ENCODE data around the gene GYPA. TPM values are rescaled to one million over a fixed set of nuclear protein-coding genes. Genes with fewer than 3 reads are reported as not detected.

GYPA gene
- total and polyA plus RNA-seq, 2 experiments from 2014 or later: not detected

DNA sequence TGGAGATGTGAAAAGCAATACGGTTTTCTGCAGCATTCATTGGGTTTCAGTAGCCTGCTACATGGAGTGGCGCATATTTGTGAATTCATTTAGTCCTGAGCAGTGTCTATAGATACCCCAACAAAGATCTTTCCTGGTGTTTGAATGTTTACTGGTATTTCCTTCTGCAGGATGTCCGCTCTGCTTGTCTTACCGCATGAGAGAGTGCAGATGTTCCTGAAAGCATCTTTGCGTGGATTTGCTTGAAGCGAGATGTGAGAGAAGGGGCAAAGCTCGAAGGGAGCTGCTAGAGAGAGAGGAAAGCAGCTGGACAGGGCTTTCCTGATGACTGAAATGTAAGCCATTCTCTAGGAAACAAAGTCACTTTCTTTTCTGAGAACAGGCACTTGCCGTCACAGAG, 40.9 kb upstream of the GYPA start:
- Histone ChIP-seq H2AFZ (peak overlapping the region; percentile 9; the same call in 1 of the 2 replicates), H4K20me1 (replicated peaks; ENCODE audit: insufficient read depth) (no peaks in the 10 kb centered on the region), H3K4me2 (no peak overlapping the region), H3K36me3 (ENCODE audit: insufficient read depth) (no peaks in the 10 kb centered on the region), H3K27me3 (ENCODE audit: insufficient read depth) (no peaks in the 10 kb centered on the region), H3F3A (replicated peaks; ENCODE audit: low read depth) (no peaks in the 10 kb centered on the region), H3K27ac (ENCODE audit: low read depth) (no peak overlapping the region), H3K4me3 (no peak overlapping the region), H3K4me1 (ENCODE audit: insufficient read depth) (0 out of 2 replicates have a peak, but pooled peaks cover 10% of the 10 kb centered on the region), H3K9me2 (ENCODE audit: insufficient read depth) (0 out of 2 replicates have a peak, but pooled peaks cover 3% of the 10 kb centered on the region), H3K79me2 (replicated peaks; ENCODE audit: insufficient read depth) (no peaks in the 10 kb centered on the region)
- Mint-ChIP-seq H3K4me3 (no peak overlapping the region), H3K4me1 (peaks cover 14% of the 10 kb centered on the region), H3K9me3 (no peaks in the 10 kb centered on the region), H3K36me3 (ENCODE audit: low read depth) (no peaks in the 10 kb centered on the region), H3K27ac (no peak overlapping the region), H3K27me3 (ENCODE audit: insufficient read depth, low read depth, poor library complexity) (no peaks in the 10 kb centered on the region)
- ATAC-seq (no peak), DNase-seq (ENCODE audit: low spot score) (no peak)
- no peak for TF ChIP-seq ETS1 (IDR thresholded peaks at IDR 0.05)
- no peak for TF ChIP-seq NANOG (IDR thresholded peaks at IDR 0.05; ENCODE audit: borderline replicate concordance)

DNA sequence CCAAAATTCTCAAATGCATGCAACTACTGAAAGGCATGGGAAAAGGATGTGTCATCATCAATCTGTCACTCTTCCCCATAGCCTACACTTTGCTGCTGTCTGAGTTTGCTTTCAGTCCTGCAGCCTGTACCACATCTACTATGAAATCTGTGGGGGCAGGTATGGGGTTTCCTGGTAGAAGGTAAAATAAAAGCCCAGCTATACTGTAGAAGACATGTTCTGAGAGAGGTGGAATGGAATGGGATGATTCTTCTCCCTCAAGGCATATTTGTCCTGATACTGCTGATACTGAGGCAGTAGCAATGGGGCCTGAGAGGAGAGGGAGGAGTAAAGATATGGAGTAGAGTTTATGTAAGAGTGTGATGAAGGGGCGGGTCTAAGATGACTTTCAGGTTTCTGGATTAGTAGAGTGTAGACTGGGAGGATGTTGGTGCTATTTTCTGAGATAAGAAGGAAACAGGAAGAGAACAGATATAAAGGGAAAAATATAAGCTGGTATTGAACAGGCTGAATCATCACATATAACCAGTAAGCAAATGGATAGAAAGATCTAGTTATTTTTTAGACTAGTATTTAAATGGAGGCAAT, 38.7 kb upstream of the GYPA start:
- Histone ChIP-seq H3K4me2 (peak overlapping the region; percentile 40), H3K27me3 (ENCODE audit: insufficient read depth) (no peaks in the 10 kb centered on the region), H3K27ac (ENCODE audit: low read depth) (no peak overlapping the region), H3K79me2 (replicated peaks; ENCODE audit: insufficient read depth) (no peaks in the 10 kb centered on the region), H3F3A (replicated peaks; ENCODE audit: low read depth) (no peaks in the 10 kb centered on the region), H3K4me3 (no peak overlapping the region), H3K4me1 (ENCODE audit: insufficient read depth) (0 out of 2 replicates have a peak, but pooled peaks cover 10% of the 10 kb centered on the region), H3K9me2 (ENCODE audit: insufficient read depth) (0 out of 2 replicates have a peak, but pooled peaks cover 3% of the 10 kb centered on the region), H2AFZ (no peak overlapping the region), H4K20me1 (replicated peaks; ENCODE audit: insufficient read depth) (no peaks in the 10 kb centered on the region), H3K36me3 (ENCODE audit: insufficient read depth) (no peaks in the 10 kb centered on the region)
- Mint-ChIP-seq H3K4me1 (peaks cover 17% of the 10 kb centered on the region), H3K27me3 (ENCODE audit: insufficient read depth, low read depth, poor library complexity) (no peaks in the 10 kb centered on the region), H3K9me3 (no peaks in the 10 kb centered on the region), H3K4me3 (no peak overlapping the region), H3K36me3 (ENCODE audit: low read depth) (no peaks in the 10 kb centered on the region), H3K27ac (no peak overlapping the region)
- ATAC-seq (no peak), DNase-seq (ENCODE audit: low spot score) (no peak)
- no peak for TF ChIP-seq ZNF462 (CRISPR knock-in tag; IDR thresholded peaks at IDR 0.05)
- TF ChIP-seq, protein P1, sequence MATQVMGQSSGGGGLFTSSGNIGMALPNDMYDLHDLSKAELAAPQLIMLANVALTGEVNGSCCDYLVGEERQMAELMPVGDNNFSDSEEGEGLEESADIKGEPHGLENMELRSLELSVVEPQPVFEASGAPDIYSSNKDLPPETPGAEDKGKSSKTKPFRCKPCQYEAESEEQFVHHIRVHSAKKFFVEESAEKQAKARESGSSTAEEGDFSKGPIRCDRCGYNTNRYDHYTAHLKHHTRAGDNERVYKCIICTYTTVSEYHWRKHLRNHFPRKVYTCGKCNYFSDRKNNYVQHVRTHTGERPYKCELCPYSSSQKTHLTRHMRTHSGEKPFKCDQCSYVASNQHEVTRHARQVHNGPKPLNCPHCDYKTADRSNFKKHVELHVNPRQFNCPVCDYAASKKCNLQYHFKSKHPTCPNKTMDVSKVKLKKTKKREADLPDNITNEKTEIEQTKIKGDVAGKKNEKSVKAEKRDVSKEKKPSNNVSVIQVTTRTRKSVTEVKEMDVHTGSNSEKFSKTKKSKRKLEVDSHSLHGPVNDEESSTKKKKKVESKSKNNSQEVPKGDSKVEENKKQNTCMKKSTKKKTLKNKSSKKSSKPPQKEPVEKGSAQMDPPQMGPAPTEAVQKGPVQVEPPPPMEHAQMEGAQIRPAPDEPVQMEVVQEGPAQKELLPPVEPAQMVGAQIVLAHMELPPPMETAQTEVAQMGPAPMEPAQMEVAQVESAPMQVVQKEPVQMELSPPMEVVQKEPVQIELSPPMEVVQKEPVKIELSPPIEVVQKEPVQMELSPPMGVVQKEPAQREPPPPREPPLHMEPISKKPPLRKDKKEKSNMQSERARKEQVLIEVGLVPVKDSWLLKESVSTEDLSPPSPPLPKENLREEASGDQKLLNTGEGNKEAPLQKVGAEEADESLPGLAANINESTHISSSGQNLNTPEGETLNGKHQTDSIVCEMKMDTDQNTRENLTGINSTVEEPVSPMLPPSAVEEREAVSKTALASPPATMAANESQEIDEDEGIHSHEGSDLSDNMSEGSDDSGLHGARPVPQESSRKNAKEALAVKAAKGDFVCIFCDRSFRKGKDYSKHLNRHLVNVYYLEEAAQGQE (IDR thresholded peaks at IDR 0.05; ENCODE audit: unreplicated experiment): no peak
- no peak for TF ChIP-seq STAT1 (IDR thresholded peaks at IDR 0.05; ENCODE audit: unreplicated experiment)
- no peak for TF ChIP-seq JUNB (IDR thresholded peaks at IDR 0.05; ENCODE audit: unreplicated experiment)
- TF ChIP-seq, protein P2, sequence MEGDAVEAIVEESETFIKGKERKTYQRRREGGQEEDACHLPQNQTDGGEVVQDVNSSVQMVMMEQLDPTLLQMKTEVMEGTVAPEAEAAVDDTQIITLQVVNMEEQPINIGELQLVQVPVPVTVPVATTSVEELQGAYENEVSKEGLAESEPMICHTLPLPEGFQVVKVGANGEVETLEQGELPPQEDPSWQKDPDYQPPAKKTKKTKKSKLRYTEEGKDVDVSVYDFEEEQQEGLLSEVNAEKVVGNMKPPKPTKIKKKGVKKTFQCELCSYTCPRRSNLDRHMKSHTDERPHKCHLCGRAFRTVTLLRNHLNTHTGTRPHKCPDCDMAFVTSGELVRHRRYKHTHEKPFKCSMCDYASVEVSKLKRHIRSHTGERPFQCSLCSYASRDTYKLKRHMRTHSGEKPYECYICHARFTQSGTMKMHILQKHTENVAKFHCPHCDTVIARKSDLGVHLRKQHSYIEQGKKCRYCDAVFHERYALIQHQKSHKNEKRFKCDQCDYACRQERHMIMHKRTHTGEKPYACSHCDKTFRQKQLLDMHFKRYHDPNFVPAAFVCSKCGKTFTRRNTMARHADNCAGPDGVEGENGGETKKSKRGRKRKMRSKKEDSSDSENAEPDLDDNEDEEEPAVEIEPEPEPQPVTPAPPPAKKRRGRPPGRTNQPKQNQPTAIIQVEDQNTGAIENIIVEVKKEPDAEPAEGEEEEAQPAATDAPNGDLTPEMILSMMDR (conservative IDR thresholded peaks at IDR 0.05; ENCODE audit: low read depth in 2 of 2): no peak
- no peak for TF ChIP-seq POLR2AphosphoS5 (IDR thresholded peaks at IDR 0.05; ENCODE audit: low read depth)

Measured in GM23338 (cell line).